22Rv1 (cell line): ENCODE data around the gene ARHGAP18.
A peak's percentile ranks its signal among the peaks of the same experiment; 100 is the strongest.
"Not testable (repeated sequence)": the region's sequence is repeated elsewhere in the genome, so short reads cannot be mapped to it uniquely, and the experiment has no call there.

Source experiments
- H3K27ac ChIP-seq: fragments of 450-650 bp; 2 replicates; pipeline ENCODE4 v1.5.1; 2017
- CTCF ChIP-seq: fragments of 450-650 bp; IDR thresholded peaks from 2 replicates; pipeline ENCODE4 v1.5.1; 2017; ENCODE audit warnings: mild to moderate bottlenecking
- ZFX ChIP-seq: fragments of 450-650 bp; IDR thresholded peaks from 2 replicates; pipeline ENCODE4 v1.6.1; 2017; ENCODE audit warnings: antibody characterized with exemption, borderline replicate concordance

Gene ARHGAP18

GRCh38 chr6:129576456-129576855 is 133.5 kb downstream of the ARHGAP18 start:
- TF ChIP-seq ZFX (no peak), CTCF (no peak)
- H3K27ac ChIP-seq, result no peak overlapping the region

DNA sequence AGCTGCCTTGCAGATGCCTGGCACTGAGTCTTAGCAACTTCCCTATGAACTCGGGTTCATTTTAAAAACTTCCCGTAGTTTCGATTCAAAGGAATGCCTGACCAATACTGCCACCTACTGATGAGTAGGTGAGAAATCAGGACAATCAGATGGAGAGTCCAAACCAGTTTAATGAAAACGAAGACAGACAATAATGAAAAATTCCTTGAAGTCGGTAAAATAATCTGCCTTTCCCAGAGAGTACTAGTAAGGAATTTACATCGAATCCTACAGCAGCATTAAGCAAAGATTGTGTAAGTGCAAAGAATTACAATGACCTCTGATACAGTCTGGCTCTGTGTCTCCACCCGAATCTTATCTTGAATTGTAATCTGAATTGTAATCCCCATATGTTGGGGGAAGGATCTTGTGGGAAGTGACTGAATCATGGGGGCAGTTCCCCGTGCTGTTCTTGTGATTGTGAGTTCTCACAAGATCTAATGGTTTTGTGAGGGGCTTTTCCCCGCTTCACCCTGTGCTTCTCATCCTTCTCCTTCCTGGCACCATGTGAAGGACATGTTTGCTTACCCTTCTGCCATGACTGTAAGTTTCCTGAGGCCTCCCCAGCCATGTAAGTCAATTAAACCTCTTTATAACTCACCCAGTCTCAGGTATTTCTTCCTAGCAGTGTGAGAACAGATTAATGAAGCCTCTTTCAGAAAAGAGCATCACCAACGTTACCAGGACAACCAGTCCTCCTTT is 134.4 kb downstream of the ARHGAP18 start:
- TF ChIP-seq CTCF (peak; percentile 82), ZFX (no peak)
- H3K27ac ChIP-seq, result no peak overlapping the region

DNA sequence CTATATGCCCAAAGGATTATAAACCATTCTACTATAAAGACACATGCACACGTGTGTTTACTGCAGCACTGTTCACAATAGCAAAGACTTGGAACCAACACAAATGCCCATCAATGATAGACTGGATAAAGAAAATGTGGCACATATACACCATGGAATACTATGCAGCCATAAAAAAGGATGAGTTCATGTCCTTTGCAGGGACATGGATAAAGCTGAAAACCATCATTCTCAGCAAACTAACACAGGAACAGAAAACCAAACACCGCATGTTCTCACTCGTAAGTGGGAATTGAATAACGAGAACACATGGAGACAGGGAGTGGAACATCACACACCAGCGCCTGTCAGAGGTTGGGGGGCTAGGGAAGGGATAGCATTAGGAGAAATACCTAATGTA is 135.4 kb downstream of the ARHGAP18 start:
- not testable (repeated sequence) for H3K27ac ChIP-seq

DNA sequence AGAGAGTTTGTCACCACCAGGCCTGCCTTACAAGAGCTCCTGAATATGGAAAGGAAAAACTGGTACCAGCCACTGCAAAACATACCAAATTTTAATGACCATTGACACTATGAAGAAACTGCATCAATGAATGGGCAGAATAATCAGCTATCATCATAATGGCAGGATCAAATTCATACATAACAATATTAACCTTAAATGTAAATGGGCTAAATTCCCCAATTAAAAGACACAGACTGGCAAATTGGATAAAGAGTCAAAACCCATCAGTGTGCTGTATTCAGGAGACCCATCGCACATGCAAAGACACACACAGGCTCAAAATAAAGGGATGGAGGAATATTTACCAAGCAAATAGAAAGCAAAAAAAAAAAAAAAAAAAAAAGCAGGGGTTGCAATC is 139.0 kb downstream of the ARHGAP18 start:
- not testable (repeated sequence) for H3K27ac ChIP-seq

GRCh38 chr6:129568015-129568414 is 142.0 kb downstream of the ARHGAP18 start:
- TF ChIP-seq ZFX (no peak), CTCF (no peak)
- no peak overlapping the region for H3K27ac ChIP-seq

- TF ChIP-seq CTCF, result peak; percentile 62
- TF ChIP-seq ZFX, result no peak
- no peak overlapping the region for H3K27ac ChIP-seq
These were observed 142.6 kb downstream of the ARHGAP18 start for GRCh38 chr6:129567374-129567773.

- H3K27ac ChIP-seq, result no peak overlapping the region
- TF ChIP-seq CTCF (no peak), ZFX (no peak)
These were observed 144.2 kb downstream of the ARHGAP18 start for GRCh38 chr6:129565811-129566210.

GRCh38 chr6:129565366-129565765 is 144.6 kb downstream of the ARHGAP18 start:
- TF ChIP-seq ZFX (no peak), CTCF (no peak)
- no peak overlapping the region for H3K27ac ChIP-seq
